HCT116 (cell line): ENCODE measurements around the gene MMS22L. TPM values are rescaled to one million over a fixed set of nuclear protein-coding genes. Genes with fewer than 3 reads are reported as not detected.

Experiments
- ATAC-seq: fragments of 200-7000 bp; cut with Tn5 transposase; 2 replicates; pipeline ENCODE4 v1.9.1; 2020; ENCODE audit warnings: mild to moderate bottlenecking, moderate library complexity
- BruUV-seq: library from RNA; stranded (reverse); fragments of 400-500 nt; replicated peaks from 2 replicates; lab custom pipeline; 2021; lab: Mats Ljungman, UMichigan
- CTCF ChIA-PET: fragments of 300-600 bp; sonication (Branson Sonifier 250); formaldehyde crosslinking; loops from one replicate; lab custom pipeline; 2021; ENCODE audit warnings: antibody characterized with exemption; lab: Charles Lee
- POLR2A ChIA-PET: fragments of 300-600, 350-600 bp; sonication (Branson Sonifier 250); formaldehyde crosslinking; loops from one replicate; lab custom pipeline; 2021; ENCODE audit warnings: antibody characterized with exemption; lab: Charles Lee
- RAD21 ChIA-PET, 2 experiments: fragments of 300-600 bp; sonication (Branson Sonifier 250); formaldehyde crosslinking; loops; one replicate each; lab custom pipeline; 2023; ENCODE audit warnings: low total read pairs in 2 of 2; ENCODE audit not compliant: uncharacterized antibody in 2 of 2, unreplicated experiment in 2 of 2, low non-redundant PET in 1 of 2; lab: Charles Lee
- DNase-seq: peaks from one replicate; pipeline ENCODE4 v3.0.0-alpha.2; 2010; ENCODE audit warnings: low read depth, low spot score
- H2AFZ ChIP-seq: fragments of 200-600 bp; shearing (Covaris generic), sonication (generic); 2 replicates; pipeline ENCODE4 v1.6.1; 2017; ENCODE audit warnings: low read depth, mixed run types, mixed read lengths, antibody characterized with exemption, low read length; ENCODE audit not compliant: poor library complexity, severe bottlenecking
- H3K27ac ChIP-seq: 2 replicates; pipeline ENCODE4 v1.5.1; 2012; ENCODE audit warnings: low read depth, low read length
- H3K27me3 ChIP-seq: fragments of 200-600 bp; sonication (generic); 2 replicates; pipeline ENCODE4 v1.6.1; 2016; ENCODE audit warnings: mixed run types, low read length, mixed read lengths; ENCODE audit not compliant: insufficient read depth
- H3K36me3 ChIP-seq, 2 experiments: fragments of 200-500 bp in 1 of 2; fragments of 200-600 bp in 1 of 2; sonication (Bioruptor generic) in 1 of 2; sonication (generic) in 1 of 2; 2 replicates each; pipeline versions ENCODE4 v1.5.1 to v1.6.1; 2014 to 2016; ENCODE audit warnings: low read length in 2 of 2, inconsistent platforms in 1 of 2, mixed read lengths in 1 of 2, mixed run types in 1 of 2; ENCODE audit not compliant: insufficient read depth in 2 of 2, control insufficient read depth in 1 of 2
- H3K4me1 ChIP-seq, 2 experiments: fragments of 200-600 bp in 1 of 2; sonication (generic) in 1 of 2; 2 replicates each; pipeline versions ENCODE4 v1.5.1 to v1.6.1; 2012 to 2017; ENCODE audit warnings: low read length in 2 of 2, inconsistent platforms in 1 of 2, mild to moderate bottlenecking in 1 of 2, mixed read lengths in 1 of 2, mixed run types in 1 of 2, moderate library complexity in 1 of 2; ENCODE audit not compliant: insufficient read depth in 2 of 2, control insufficient read depth in 1 of 2
- H3K4me2 ChIP-seq: fragments of 200-600 bp; sonication (generic); 2 replicates; pipeline ENCODE4 v1.6.1; 2017; ENCODE audit warnings: mixed run types, low read length, mixed read lengths
- H3K4me3 ChIP-seq, 2 experiments: fragments of 200-600 bp in 1 of 2; sonication (generic) in 1 of 2; replicated peaks in 1 of 2; 2 replicates each; pipeline ENCODE4 v1.5.1; 2011 to 2016; ENCODE audit warnings: low read length in 2 of 2, control low read depth in 1 of 2, low read depth in 1 of 2, mild to moderate bottlenecking in 1 of 2, mixed read lengths in 1 of 2, mixed run types in 1 of 2
- H3K79me2 ChIP-seq: fragments of 200-600 bp; sonication (generic); 2 replicates; pipeline ENCODE4 v1.6.1; 2017; ENCODE audit warnings: mild to moderate bottlenecking, mixed run types, low read length, moderate library complexity, mixed read lengths; ENCODE audit not compliant: insufficient read depth
- H3K9ac ChIP-seq: fragments of 200-600 bp; sonication (generic); 2 replicates; pipeline ENCODE4 v1.6.1; 2016; ENCODE audit warnings: low read length, mixed read lengths
- H3K9me2 ChIP-seq: fragments of 200-600 bp; sonication (generic), shearing (Covaris generic); 2 replicates; pipeline ENCODE4 v1.6.1; 2017; ENCODE audit warnings: mixed run types, mild to moderate bottlenecking, moderate library complexity; ENCODE audit not compliant: insufficient read depth
- H3K9me3 ChIP-seq, 2 experiments: fragments of 200-500 bp in 1 of 2; fragments of 200-600 bp in 1 of 2; sonication (Bioruptor generic) in 1 of 2; sonication (generic) in 1 of 2; 2 replicates each; pipeline ENCODE4 v1.6.1; 2014 to 2017; ENCODE audit warnings: low read length in 2 of 2, mixed read lengths in 2 of 2, inconsistent platforms in 1 of 2, low read depth in 1 of 2, mild to moderate bottlenecking in 1 of 2, mixed run types in 1 of 2, moderate library complexity in 1 of 2; ENCODE audit not compliant: control insufficient read depth in 1 of 2, insufficient read depth in 1 of 2
- H4K20me1 ChIP-seq: fragments of 200-600 bp; sonication (generic), shearing (Covaris generic); 2 replicates; pipeline ENCODE4 v1.6.1; 2017; ENCODE audit warnings: mixed run types, mild to moderate bottlenecking, moderate library complexity; ENCODE audit not compliant: insufficient read depth
- CEBPB ChIP-seq: IDR thresholded peaks from 2 replicates; pipeline ENCODE4 v1.6.1; 2012; ENCODE audit warnings: low read depth
- POLR2AphosphoS5 ChIP-seq: IDR thresholded peaks from 2 replicates; pipeline ENCODE4 v1.6.1; 2011; ENCODE audit warnings: mild to moderate bottlenecking, low read depth, low read length, moderate library complexity
- RAD21 ChIP-seq: IDR thresholded peaks from 2 replicates; pipeline ENCODE4 v1.6.1; 2012; ENCODE audit warnings: low read depth, mild to moderate bottlenecking
- REST ChIP-seq: IDR thresholded peaks from 2 replicates; pipeline ENCODE4 v1.6.1; 2012; ENCODE audit warnings: low read depth
- SRF ChIP-seq: IDR thresholded peaks from 2 replicates; pipeline ENCODE4 v1.6.1; 2012; ENCODE audit warnings: low read depth
- intact Hi-C: fragments of 100-400 bp; cut with micrococcal nuclease; formaldehyde crosslinking; loops from 2 replicates; pipeline ENCODE4 v1.10.0; 2022
- total RNA-seq: library from RNA; stranded (reverse); gene quantifications from one replicate; pipeline ENCODE4 v1.2.1, GENCODE V29; 2021; ENCODE audit not compliant: unreplicated experiment
- TF ChIP-seq, protein P1 (sequence below): IDR thresholded peaks from 2 replicates; pipeline ENCODE4 v1.6.1; 2012
- TF ChIP-seq, protein P2 (sequence below): IDR thresholded peaks from 2 replicates; pipeline ENCODE4 v1.6.1; 2012
- TF ChIP-seq, protein P3 (sequence below): IDR thresholded peaks from 2 replicates; pipeline ENCODE4 v1.6.1; 2011; ENCODE audit warnings: mild to moderate bottlenecking, low read length, moderate library complexity; ENCODE audit not compliant: insufficient replicate concordance; ENCODE audit errors: extremely low read depth

MMS22L gene
- total RNA-seq, 1 experiment from 2014 or later = 44.1 TPM

DNA sequence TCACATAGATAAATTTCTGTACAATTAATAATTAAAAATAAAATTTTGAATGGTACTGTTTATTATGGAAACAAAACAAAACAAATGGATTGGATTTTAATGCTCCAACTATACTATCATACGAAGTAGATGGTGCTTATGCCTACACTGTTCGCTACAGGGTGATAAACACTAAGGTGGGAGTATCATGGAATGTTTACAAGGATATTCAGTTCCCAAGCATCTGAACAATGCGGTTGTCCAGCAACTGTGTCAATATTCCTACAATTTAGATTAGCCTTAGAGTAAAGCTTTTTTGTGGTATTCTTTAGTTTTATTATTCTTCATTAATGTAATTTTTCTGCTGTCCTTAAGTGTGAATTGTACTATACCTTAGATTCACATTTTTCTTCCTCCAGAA, 105.1 kb downstream of the MMS22L start:
- RAD21 ChIA-PET = no interaction called here
- Histone ChIP-seq H3K4me1 (no peaks in the 10 kb centered on the region), H2AFZ (no peak overlapping the region), H4K20me1 (0 out of 2 replicates have a peak, but pooled peaks cover 4% of the 10 kb centered on the region), H3K9ac (no peak overlapping the region), H3K27ac (no peak overlapping the region), H3K9me3 (no peaks in the 10 kb centered on the region), H3K9me2 (no peaks in the 10 kb centered on the region), H3K36me3 (0 out of 4 replicates have a peak, but pooled peaks cover 0 to 3% of the 10 kb centered on the region in 2 experiments), H3K79me2 (no peaks in the 10 kb centered on the region), H3K4me3 (no peak overlapping the region), H3K4me2 (no peak overlapping the region), H3K27me3 (no peaks in the 10 kb centered on the region)
- intact Hi-C loops = no loop called here
- ATAC-seq (no peak), DNase-seq (no peak)
- no TSS peak for BruUV-seq
- TF ChIP-seq, protein P1, sequence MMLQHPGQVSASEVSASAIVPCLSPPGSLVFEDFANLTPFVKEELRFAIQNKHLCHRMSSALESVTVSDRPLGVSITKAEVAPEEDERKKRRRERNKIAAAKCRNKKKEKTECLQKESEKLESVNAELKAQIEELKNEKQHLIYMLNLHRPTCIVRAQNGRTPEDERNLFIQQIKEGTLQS = no peak
- TF ChIP-seq, protein P2, sequence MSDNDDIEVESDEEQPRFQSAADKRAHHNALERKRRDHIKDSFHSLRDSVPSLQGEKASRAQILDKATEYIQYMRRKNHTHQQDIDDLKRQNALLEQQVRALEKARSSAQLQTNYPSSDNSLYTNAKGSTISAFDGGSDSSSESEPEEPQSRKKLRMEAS = no peak
- TF ChIP-seq REST = no peak
- no peak for TF ChIP-seq POLR2AphosphoS5
- TF ChIP-seq, protein P3, sequence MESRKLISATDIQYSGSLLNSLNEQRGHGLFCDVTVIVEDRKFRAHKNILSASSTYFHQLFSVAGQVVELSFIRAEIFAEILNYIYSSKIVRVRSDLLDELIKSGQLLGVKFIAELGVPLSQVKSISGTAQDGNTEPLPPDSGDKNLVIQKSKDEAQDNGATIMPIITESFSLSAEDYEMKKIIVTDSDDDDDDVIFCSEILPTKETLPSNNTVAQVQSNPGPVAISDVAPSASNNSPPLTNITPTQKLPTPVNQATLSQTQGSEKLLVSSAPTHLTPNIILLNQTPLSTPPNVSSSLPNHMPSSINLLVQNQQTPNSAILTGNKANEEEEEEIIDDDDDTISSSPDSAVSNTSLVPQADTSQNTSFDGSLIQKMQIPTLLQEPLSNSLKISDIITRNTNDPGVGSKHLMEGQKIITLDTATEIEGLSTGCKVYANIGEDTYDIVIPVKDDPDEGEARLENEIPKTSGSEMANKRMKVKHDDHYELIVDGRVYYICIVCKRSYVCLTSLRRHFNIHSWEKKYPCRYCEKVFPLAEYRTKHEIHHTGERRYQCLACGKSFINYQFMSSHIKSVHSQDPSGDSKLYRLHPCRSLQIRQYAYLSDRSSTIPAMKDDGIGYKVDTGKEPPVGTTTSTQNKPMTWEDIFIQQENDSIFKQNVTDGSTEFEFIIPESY = no peak
- no peak for TF ChIP-seq RAD21
- no peak for TF ChIP-seq SRF
- no peak for TF ChIP-seq CEBPB
- POLR2A ChIA-PET = no interaction called here
- CTCF ChIA-PET = no interaction called here
